Measurements from ENCODE around the gene HS3ST4. TPM values are rescaled to one million over a fixed set of nuclear protein-coding genes. Genes with fewer than 3 reads are reported as not detected.

Gene HS3ST4
- total RNA-seq, 4 donors from 2014 or later, result not detected

DNA sequence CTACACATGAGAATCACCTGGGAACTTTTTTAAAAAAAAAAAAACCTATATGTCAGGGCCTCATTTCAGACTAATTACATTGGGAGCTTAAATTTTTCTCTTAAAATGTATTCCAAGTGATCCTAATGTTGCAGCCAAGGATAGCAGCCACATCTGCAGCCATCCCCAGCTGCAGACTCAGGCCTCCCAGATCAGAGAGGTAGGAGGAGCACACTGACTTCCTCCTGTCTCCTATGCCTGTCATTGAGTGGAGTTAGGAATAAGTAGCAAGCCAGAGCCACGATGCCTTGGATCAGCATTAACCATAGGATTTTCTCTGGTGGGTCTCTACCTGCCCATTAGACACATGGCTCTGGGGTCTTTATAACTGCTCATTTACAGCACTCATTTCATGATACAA lies 463.5 kb downstream of the HS3ST4 start:
- Histone ChIP-seq H3K9me3 (no peaks in the 10 kb centered on the region), H3K36me3 (no peaks in the 10 kb centered on the region), H3K27me3 (no peaks in the 10 kb centered on the region), H3K27ac (no peak overlapping the region), H3K4me3 (no peak overlapping the region), H3K4me1 (no peaks in the 10 kb centered on the region)
- no peak for DNase-seq
- no peak for TF ChIP-seq CTCF (IDR thresholded peaks at IDR 0.05)
- no peak for TF ChIP-seq POLR2A (IDR thresholded peaks at IDR 0.05)

- Histone ChIP-seq H3K36me3 (no peaks in the 10 kb centered on the region), H3K4me3 (no peak overlapping the region), H3K4me1 (no peaks in the 10 kb centered on the region), H3K27ac (no peak overlapping the region), H3K27me3 (no peaks in the 10 kb centered on the region), H3K9me3 (no peaks in the 10 kb centered on the region)
- TF ChIP-seq POLR2A (IDR thresholded peaks at IDR 0.05), result no peak
- no peak for TF ChIP-seq CTCF (IDR thresholded peaks at IDR 0.05)
- DNase-seq, result no peak
These were observed 465.6 kb downstream of the HS3ST4 start for GRCh38 chr16:26157319-26157718.

- TF ChIP-seq POLR2A (IDR thresholded peaks at IDR 0.05) (no peak), CTCF (IDR thresholded peaks at IDR 0.05) (no peak)
- Histone ChIP-seq H3K4me3 (no peak overlapping the region), H3K27me3 (no peaks in the 10 kb centered on the region), H3K9me3 (no peaks in the 10 kb centered on the region), H3K36me3 (no peaks in the 10 kb centered on the region), H3K27ac (no peak overlapping the region), H3K4me1 (no peaks in the 10 kb centered on the region)
- no peak for DNase-seq
These were observed 466.5 kb downstream of the HS3ST4 start for GRCh38 chr16:26158142-26158759.

- Histone ChIP-seq H3K4me3 (no peak overlapping the region), H3K36me3 (no peaks in the 10 kb centered on the region), H3K27me3 (no peaks in the 10 kb centered on the region), H3K27ac (no peak overlapping the region), H3K4me1 (no peaks in the 10 kb centered on the region), H3K9me3 (no peaks in the 10 kb centered on the region)
- TF ChIP-seq CTCF (IDR thresholded peaks at IDR 0.05) (no peak), POLR2A (IDR thresholded peaks at IDR 0.05) (no peak)
- DNase-seq, result no peak
These were observed 469.9 kb downstream of the HS3ST4 start for GRCh38 chr16:26161461-26162180.

- no peaks in the 10 kb centered on the region for H3K36me3 ChIP-seq
- DNase-seq, result no peak
- no peaks in the 10 kb centered on the region for H3K4me1 ChIP-seq
- no peak overlapping the region for H3K27ac ChIP-seq
- TF ChIP-seq CTCF (IDR thresholded peaks at IDR 0.05), result no peak
- H3K27me3 ChIP-seq, result no peaks in the 10 kb centered on the region
- H3K4me3 ChIP-seq, result no peak overlapping the region
- H3K9me3 ChIP-seq, result no peaks in the 10 kb centered on the region
These were observed 477.7 kb downstream of the HS3ST4 start for GRCh38 chr16:26169473-26169872.
